ENCODE measurements around the gene TRANK1. TPM values are rescaled to one million over a fixed set of nuclear protein-coding genes. Genes with fewer than 3 reads are reported as not detected.

Gene TRANK1
- total and polyA plus RNA-seq, 11 donors: 2.2 to 27.9 (median 4.0) TPM

DNA sequence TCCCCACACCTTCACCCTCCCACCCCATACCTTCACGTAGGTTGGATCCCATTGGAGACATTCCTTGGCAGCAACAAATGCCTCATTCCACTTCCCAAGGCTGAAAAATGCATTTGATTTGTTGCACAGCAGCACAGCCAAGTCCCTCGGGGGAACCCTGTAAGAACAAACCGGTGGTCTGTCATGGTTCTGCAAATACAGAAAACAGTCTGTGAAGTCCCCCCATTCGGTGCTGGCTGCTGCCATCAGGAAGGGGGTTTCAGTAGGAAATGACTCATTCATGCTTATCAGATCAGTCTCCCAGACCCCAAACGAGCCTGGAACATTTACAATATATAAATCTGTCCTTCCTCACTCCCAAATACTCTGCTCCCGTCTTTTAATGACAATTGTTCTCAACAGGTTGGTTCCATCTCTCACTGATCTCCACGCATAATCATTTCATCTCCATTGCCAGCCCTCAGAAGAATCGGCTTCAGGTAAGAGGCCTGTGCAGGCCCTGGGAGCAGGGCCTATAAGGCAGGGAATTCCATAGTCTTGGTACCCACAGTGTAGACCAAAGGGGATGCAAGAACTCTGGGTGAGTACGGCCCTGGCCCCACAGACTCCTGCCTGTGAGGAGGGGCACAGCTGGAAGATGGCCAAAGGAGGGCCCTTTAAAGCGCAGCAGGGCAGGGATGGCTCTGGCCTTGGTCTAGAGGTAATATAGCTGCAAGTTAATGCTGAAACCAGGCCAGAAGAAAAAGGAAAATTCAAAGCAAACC is 41.6 kb downstream of the TRANK1 start:
- H3K27me3 ChIP-seq: no peaks in the 10 kb centered on the region
- no peak for ATAC-seq
- H3K9me3 ChIP-seq: no peaks in the 10 kb centered on the region
- intact Hi-C loops (cut with DNase I): loop anchor here in 4 of 10 donors (5.0 to 10.0 kb wide), 4 partner anchors 39 to 312 kb away; no protein-coding TSS in a partner anchor
- DNase-seq: no peak
- WGBS, 4 donors: 51 to 67% (median 57%) methylated on average over 10 of the region's 10 CpGs
- H3K4me3 ChIP-seq: no peak overlapping the region
- H3K36me3 ChIP-seq: peaks cover 0 to 46% (median 24%) of the 10 kb centered on the region in 9 donors
- H3K4me1 ChIP-seq: peaks cover 0 to 30% (median 4%) of the 10 kb centered on the region in 12 donors
- TF ChIP-seq POLR2A (IDR thresholded peaks at IDR 0.05) (no peak), CTCF (IDR thresholded peaks at IDR 0.05) (no peak)
- H3K27ac ChIP-seq: no peak overlapping the region

DNA sequence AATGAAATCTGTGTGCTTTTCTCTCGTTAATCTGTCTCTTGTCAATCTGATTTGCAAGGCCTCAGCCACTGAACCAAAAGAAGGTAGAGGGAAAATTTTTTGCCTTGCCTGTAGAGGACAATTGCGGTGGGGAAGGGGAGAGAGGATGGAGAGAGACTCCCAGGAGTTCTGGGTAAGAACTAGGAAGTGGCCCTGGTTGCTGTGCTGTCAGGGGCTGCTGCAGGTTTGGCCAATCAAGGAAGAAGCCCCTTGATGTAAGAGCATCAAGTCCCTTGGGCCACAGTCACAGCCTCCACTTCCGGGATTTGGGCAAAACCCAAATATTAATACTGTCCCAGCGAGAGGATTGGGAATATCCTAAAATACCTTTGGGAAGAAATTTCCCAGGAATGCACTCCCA is 43.3 kb downstream of the TRANK1 start:
- DNase-seq: no peak
- intact Hi-C loops (cut with DNase I): loop anchor here in 4 of 10 donors (5.0 to 10.0 kb wide), 4 partner anchors 41 to 313 kb away; no protein-coding TSS in a partner anchor
- Histone ChIP-seq H3K4me1 (peaks cover 0 to 18% (median 0%) of the 10 kb centered on the region in 12 donors), H3K9me3 (no peaks in the 10 kb centered on the region), H3K36me3 (peaks cover 0 to 62% (median 32%) of the 10 kb centered on the region in 9 donors), H3K27ac (no peak overlapping the region), H3K27me3 (no peaks in the 10 kb centered on the region), H3K4me3 (no peak overlapping the region)
- TF ChIP-seq POLR2A (IDR thresholded peaks at IDR 0.05) (no peak), CTCF (IDR thresholded peaks at IDR 0.05) (no peak)
- 88 to 96% (median 93%) methylated on average over 4 of the region's 4 CpGs for WGBS, 4 donors
- ATAC-seq: no peak

DNA sequence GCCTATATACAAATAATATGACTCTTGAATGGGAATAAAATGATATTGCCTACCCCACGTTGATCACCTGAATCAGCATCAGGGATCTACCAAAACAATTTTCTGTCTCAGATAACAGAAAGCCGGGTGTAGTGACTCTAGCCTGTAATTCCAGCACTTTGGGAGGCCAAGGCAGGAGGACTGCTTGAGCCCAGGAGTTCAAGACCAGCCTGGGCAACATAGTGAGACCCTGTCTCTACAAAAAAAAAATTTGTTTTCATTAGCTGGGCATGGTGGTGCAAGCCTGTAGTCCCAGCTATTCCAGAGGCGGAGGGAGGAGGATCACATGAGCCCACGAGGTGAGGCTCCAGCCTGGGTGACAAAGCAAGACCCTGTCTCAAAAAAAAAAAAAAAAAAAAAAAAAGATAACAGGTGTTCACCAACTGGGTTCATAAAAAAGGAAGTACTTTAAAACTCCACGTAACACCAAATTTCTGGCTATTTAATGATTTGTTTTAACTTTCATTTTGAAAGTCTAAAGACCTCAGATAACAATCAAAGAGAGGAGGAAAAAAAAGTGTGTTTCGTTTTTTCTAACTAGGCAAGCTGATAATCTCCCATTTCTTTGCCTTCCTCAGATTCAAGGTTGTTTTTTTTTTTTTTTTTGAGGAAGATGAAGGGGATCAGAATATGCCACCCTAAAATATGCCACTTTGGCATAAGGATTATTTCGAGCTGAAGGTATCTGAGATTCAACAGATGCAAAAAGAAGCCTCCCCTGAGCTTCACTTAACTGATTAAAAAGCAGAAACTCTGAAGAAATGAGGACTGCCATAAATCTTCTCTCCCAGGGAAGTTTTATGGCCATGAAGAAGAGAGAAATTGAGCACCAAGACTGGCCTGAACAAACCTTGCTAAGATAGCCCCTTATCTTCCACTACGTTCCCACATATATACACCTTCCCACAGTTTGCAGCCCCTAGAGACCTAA is 44.1 kb downstream of the TRANK1 start:
- Histone ChIP-seq H3K4me1 (peaks cover 0 to 18% (median 0%) of the 10 kb centered on the region in 12 donors), H3K27me3 (no peaks in the 10 kb centered on the region), H3K27ac (no peak overlapping the region), H3K9me3 (no peaks in the 10 kb centered on the region), H3K36me3 (peaks cover 0 to 65% (median 36%) of the 10 kb centered on the region in 9 donors), H3K4me3 (no peak overlapping the region)
- WGBS, 4 donors: 90 to 94% (median 92%) methylated on average over 8 of the region's 8 CpGs
- intact Hi-C loops (cut with DNase I): loop anchor here in 4 of 10 donors (5.0 to 10.0 kb wide), 4 partner anchors 42 to 314 kb away; no protein-coding TSS in a partner anchor
- TF ChIP-seq POLR2A (IDR thresholded peaks at IDR 0.05) (no peak), CTCF (IDR thresholded peaks at IDR 0.05) (no peak)
- ATAC-seq (no peak), DNase-seq (no peak)

Measured in heart left ventricle (tissue), 16 donors.